GM19240 (cell line): Measurements from ENCODE around the gene ZBTB20.

Source experiments
- DNase-seq: peaks from one replicate; pipeline ENCODE4 v3.0.0; 2011; ENCODE audit warnings: low spot score; ENCODE audit not compliant: insufficient read length

Gene ZBTB20

GRCh38 chr3:114874522-114874971 is 272.5 kb downstream of the ZBTB20 start:
- DNase-seq, result no peak

DNA sequence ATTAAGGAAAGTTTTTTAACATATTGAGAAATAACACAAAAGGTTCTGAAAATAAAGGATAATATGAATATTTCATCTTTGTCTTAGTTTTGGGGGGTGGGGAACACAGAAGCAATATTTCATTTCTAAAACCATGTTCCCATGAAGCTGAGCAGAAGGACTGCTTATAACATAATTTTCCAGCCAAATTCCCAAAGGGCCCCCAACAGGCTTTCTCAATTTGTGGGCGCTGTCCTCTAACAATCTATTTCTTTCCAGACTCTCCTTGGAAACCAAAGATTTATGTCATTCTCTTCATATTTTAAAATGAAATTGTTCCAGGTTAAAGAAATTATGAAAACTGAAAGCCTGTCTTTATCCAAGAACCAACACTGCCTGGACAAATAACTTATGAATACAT is 273.5 kb downstream of the ZBTB20 start:
- DNase-seq, result no peak

DNA sequence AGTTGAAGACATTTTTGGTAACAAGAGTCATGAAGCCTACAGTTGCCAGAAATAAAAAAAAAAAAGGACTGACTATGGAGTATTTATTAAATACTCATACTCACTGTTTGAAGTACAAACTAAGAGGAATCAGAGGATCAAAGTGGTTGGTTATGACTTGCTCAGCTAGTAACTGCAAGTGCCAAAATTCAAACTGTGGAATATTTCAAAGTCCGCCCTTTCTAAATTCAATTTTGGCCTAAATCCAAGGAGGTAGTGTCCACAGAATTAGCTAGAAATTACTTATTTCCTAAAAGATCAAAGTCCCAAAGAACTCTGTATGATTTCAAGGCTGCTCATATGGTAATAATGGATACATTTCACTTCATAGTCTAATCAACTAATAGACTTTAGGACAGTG is 274.5 kb downstream of the ZBTB20 start:
- DNase-seq, result no peak

GRCh38 chr3:114872050-114872449 is 275.0 kb downstream of the ZBTB20 start:
- no peak for DNase-seq

- no peak for DNase-seq
Observed at GRCh38 chr3:114867835-114868503, 279.1 kb downstream of the ZBTB20 start.

DNA sequence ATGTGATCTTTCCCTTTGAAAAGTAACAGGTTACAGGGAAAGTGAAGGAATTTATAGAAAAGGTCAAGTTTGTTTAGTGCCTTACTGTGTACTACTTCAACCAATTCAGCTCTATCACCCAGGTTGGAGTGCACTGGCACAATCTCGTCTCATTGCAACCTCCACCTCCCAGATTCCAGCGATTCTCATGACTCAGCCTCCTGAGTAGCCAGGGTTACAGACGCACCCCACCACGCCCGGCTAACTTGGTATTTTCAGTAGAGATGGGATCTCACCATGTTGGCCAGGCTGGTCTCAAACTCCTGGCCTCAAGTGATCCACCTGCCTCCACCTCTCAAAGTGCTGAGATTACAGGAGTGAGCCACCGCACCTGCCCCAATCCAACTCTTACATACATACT is 279.7 kb downstream of the ZBTB20 start:
- no peak for DNase-seq

GRCh38 chr3:114866430-114866829 is 280.7 kb downstream of the ZBTB20 start:
- DNase-seq, result no peak

DNA sequence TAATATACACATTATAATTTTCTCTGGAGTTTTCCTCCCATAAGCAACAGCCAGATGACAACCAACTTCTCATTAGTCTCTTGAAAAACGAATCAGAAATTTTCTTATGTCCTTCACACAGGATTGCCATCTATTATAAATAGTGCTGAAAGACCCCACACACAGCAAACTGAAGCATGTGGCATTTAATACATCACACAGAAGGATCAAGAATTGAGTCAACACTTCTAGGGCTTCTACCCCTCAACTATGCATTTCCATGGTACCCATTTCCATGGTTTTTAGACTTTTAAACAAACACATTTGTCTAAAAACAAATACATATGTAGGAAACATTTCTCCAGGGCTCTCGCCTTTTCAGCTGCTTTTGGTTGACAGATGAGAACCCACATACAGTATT is 282.1 kb downstream of the ZBTB20 start:
- DNase-seq, result no peak

- DNase-seq, result no peak
Observed at GRCh38 chr3:114863848-114864247, 283.2 kb downstream of the ZBTB20 start.

DNA sequence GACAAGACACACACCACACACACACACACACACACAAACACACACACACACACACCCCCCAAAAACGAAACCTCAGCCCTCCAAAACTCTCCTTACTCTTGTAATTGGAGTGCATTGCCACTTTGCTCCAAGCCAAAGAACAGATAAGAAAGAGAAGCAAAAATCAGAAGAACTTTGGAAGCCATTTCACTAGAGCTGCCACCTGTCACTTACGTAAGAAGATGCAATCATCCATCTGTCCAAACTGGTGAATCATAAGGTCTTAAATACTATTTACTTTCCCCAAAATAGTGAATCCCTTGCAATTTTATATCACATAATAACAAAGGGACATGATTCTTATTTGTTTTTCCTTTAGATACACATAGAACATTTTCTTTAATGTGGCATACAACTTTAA is 285.4 kb downstream of the ZBTB20 start:
- DNase-seq, result no peak

- DNase-seq, result no peak
Observed at GRCh38 chr3:114860531-114860930, 286.6 kb downstream of the ZBTB20 start.

DNA sequence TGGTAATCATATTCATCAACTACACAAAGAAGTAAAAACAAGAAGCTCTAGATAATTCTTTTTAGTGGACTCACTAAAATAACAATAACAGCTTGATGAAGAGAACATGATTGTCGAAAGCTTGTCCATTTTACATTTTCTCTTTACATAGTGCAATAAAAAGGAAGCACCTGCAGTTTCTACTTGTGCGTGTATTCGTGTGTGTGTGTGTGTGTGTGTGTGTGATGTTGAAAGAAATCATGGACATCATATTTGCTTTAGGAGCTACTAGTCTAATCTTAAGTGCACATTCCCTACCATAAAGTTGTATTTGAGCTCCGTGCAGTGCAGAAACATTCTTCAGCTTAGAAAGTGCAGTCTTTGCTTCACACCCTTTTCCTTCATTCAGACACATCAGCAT is 288.8 kb downstream of the ZBTB20 start:
- DNase-seq, result no peak

DNA sequence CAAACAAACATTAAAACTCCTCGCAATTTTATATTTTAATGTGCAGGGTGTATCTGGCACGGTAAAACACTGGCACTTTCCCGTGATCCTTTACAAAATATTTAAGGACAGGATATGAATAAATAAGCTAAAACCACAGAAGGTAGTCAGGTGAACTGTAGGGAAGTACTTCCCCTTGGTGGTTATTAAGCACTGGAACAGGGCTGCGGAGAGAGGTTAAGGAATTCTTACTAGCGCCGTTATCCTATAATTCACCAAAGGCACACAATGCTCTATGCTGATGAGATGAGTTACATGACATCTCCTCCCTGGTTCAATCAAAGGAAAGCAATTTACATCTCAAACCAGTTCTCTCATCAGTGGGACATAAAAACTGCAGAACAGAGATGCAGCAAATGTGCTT is 289.8 kb downstream of the ZBTB20 start:
- DNase-seq, result no peak

DNA sequence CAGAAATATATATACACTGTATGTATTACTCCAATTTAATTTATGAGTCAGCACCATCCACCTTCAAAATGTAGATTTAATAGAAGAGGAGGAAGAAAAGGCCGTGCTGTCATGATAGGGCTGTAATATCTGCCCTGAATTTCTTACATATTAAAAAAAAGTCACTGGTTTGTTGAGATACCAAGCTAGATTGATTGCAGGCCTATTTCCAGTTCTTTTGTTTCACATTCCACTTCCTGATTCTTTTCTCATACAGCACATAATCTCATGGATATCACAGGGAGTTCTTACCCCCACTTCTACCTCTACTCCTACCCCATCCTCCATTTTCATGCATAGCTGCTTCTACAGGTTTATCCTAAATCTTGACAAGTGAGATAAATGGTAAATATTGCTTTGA is 290.3 kb downstream of the ZBTB20 start:
- DNase-seq, result no peak

- DNase-seq, result no peak
Observed at GRCh38 chr3:114855839-114856238, 291.2 kb downstream of the ZBTB20 start.

DNA sequence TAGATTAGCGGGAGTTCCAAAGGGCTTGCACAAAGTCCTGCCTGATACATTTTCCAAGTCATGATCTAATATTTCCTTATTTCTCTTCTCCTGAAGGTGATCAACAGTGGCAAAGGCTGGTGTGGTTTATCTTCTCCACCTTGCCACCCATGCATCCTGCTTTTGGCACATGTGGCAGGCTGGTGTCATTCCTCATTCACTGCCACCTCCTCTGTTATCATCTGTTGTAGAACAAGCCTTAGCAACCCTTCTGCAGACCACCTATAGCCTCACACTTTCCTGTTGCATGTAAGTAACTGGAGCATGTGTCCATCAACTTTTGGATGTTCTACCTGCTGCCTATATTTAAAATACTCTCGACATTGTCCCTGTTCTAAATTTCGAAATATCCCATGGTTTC is 294.1 kb downstream of the ZBTB20 start:
- no peak for DNase-seq

- no peak for DNase-seq
Observed at GRCh38 chr3:114850898-114851297, 296.2 kb downstream of the ZBTB20 start.

GRCh38 chr3:114848643-114849350 is 298.3 kb downstream of the ZBTB20 start:
- no peak for DNase-seq

DNA sequence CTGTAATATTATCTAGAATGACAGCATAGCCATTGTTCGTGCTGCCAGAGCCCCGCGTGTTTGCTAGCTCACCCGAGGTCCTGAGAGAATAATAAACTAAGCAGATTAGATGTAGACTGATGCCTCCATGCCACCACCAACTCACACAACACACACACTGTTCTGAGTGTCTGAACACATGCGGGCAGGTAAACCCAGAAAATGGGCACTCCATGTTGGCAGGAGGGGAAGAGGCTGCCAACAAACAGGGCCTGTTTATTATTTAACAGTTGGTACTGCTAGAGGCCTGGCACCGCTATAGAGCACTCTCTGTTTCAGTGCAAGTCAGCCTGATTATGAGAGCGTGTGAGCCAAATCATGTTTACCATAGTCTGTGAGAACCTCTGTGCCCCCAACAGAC is 299.0 kb downstream of the ZBTB20 start:
- DNase-seq, result no peak

DNA sequence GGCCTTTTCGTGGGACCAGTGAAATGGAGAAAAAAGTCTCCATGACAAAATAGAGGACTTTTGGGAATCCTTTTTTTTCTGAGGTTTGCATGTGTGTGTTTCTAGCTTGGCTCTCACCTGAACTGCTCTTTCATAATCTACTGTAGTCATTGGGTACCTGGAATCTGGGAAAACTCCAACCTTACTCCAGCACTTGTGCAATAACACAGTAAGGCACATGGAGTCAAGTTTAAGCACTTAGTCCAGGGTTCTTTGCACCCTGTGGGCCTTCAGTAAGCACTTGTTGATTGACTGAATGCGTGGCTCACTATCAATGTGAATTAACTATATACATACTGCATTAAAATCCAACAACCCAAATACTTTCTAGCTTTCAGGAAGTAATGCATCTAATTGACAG is 299.5 kb downstream of the ZBTB20 start:
- no peak for DNase-seq

- DNase-seq, result no peak
Observed at GRCh38 chr3:114846779-114847178, 300.3 kb downstream of the ZBTB20 start.

GRCh38 chr3:114846252-114846651 is 300.8 kb downstream of the ZBTB20 start:
- DNase-seq, result no peak

- DNase-seq, result no peak
Observed at GRCh38 chr3:114841515-114841914, 305.6 kb downstream of the ZBTB20 start.
